ENCODE data around the gene CBL.

DNA sequence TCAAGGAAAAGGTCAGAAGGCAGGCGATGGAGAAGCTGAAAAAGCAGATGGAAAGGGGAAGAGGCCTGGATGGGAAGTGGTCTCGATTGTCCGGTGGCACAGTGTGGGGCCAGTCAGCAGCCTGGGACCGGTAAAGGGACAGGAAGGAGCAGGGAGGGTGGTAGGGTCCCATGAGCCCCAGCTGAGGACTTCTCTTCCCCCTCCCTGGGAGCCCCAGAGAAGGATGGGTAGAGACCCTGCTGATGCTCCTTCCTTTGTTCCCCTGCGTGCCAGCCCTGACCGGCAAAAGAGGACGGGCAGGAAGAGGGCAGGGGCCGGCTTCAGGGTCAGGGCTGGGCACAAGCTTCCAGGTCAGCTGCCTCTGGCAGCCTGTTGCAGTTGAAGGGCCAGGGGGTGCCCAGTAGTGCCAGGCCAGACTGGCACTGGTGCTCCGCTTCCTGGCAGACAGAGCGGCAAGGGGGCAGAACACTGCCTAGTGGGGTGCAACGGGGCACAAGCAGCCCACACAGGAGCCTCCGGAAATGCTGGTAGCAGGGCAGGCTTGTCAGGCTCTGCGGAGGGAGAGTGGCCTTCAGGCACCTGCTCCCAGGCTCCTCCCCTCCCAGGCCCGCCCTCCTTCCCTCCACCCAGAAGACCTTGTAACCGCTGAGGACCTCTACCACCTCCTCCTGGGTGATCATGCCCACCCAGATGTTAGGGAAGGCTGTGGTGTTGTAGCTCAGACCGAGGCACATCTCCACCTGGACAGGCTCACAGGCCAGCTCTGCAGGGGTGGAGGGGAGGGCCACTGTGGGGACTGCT lies 135.3 kb downstream of the CBL start:
- TF ChIP-seq, protein P1, sequence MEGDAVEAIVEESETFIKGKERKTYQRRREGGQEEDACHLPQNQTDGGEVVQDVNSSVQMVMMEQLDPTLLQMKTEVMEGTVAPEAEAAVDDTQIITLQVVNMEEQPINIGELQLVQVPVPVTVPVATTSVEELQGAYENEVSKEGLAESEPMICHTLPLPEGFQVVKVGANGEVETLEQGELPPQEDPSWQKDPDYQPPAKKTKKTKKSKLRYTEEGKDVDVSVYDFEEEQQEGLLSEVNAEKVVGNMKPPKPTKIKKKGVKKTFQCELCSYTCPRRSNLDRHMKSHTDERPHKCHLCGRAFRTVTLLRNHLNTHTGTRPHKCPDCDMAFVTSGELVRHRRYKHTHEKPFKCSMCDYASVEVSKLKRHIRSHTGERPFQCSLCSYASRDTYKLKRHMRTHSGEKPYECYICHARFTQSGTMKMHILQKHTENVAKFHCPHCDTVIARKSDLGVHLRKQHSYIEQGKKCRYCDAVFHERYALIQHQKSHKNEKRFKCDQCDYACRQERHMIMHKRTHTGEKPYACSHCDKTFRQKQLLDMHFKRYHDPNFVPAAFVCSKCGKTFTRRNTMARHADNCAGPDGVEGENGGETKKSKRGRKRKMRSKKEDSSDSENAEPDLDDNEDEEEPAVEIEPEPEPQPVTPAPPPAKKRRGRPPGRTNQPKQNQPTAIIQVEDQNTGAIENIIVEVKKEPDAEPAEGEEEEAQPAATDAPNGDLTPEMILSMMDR (conservative IDR thresholded peaks at IDR 0.05; ENCODE audit: low read length) = no peak
- TF ChIP-seq EZH2phosphoT487 (IDR thresholded peaks at IDR 0.05; ENCODE audit: borderline replicate concordance, low read depth, low read length) = no peak
